Left lung (tissue), 10 donors: Measurements from ENCODE around the gene SEC24B. TPM values are rescaled to one million over a fixed set of nuclear protein-coding genes. Genes with fewer than 3 reads are reported as not detected.

Experiments used
- ATAC-seq: fragments of 200-7000 bp; cut with Tn5 transposase; one replicate; pipeline ENCODE4 v1.9.1; 2020; ENCODE audit warnings: moderate library complexity
- DNase-seq, 4 donors: peaks; one replicate each; pipeline ENCODE4 v3.0.0-alpha.2; 2013 to 2020
- H3K27ac ChIP-seq, 2 donors: fragments of 200-600 bp; sonication (generic) in 1 of 2; one replicate each; pipeline versions ENCODE4 v1.5.0 to v1.8.0; 2020 to 2021
- H3K27me3 ChIP-seq, 2 donors: fragments of 200-600 bp; sonication (generic) in 1 of 2; one replicate each; pipeline versions ENCODE4 v1.5.0 to v1.8.0; 2020 to 2021
- H3K36me3 ChIP-seq, 2 donors: fragments of 200-600 bp; sonication (generic) in 1 of 2; one replicate each; pipeline versions ENCODE4 v1.5.0 to v1.8.0; 2020 to 2021
- H3K4me1 ChIP-seq, 2 donors: fragments of 200-600 bp; one replicate each; pipeline ENCODE4 v1.8.0; 2021
- H3K4me3 ChIP-seq, 2 donors: fragments of 200-600 bp; sonication (generic) in 1 of 2; one replicate each; pipeline versions ENCODE4 v1.5.0 to v1.8.0; 2020 to 2021; ENCODE audit warnings: mild to moderate bottlenecking in 1 of 2
- H3K9me3 ChIP-seq, 2 donors: fragments of 200-600 bp; sonication (generic) in 1 of 2; one replicate each; pipeline versions ENCODE4 v1.5.0 to v1.8.0; 2020 to 2021
- intact Hi-C, 2 donors: fragments of 100-400 bp; cut with DNase I; formaldehyde crosslinking; loops; one replicate each; pipeline versions ENCODE4 v1.11.2 to v1.14.2; 2022
- polyA plus RNA-seq, 6 donors: library from polyadenylated mRNA; unstranded; fragments of 120-200 nt; gene quantifications; one replicate each; pipeline ENCODE4 v1.2.1, GENCODE V29; 2013; ENCODE audit not compliant: insufficient read length in 6 of 6
- total RNA-seq, 2 donors: library from RNA; stranded (reverse); fragmentation: NEBNext Ultra II Directional; extraction: Animal tissue kit (Norgen Biotek cat#: 25700); gene quantifications; one replicate each; pipeline ENCODE4 v1.2.1, GENCODE V29; 2021
- TF ChIP-seq, protein P1 (sequence below), 2 donors: fragments of 200-600 bp; sonication (generic) in 1 of 2; IDR thresholded peaks; one replicate each; pipeline versions ENCODE4 v1.5.0 to v1.8.0; 2021; ENCODE audit warnings: antibody characterized with exemption in 2 of 2
- donor health status: DM: no; HTN: yes; CAD: no.
- donor health status: DM: no; HTN: no; CAD: no.

The SEC24B gene
- total and polyA plus RNA-seq, 8 donors: 27.0 to 42.8 (median 37.2) TPM

DNA sequence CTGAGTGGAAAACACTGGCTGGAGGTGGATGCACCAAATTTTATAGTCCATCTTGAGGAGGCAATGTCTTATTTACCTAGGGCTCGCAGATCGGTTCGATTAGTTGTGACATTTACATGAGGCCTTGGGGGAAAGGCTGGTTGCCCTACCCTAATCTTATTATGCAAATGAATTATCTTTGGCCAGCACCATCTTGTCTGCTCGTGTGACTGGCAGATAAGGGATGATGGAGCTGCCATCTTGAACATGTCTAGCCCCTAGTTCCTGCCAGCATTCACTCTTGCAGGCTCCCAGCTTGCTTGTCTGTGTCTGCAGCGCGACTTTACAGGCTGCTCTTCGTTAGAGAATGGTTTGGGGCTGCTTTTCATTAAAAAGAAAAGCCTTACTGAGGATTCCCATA, 61.9 kb downstream of the SEC24B start:
- DNase-seq: no peak
- intact Hi-C loops: no loop called here
- H3K27ac ChIP-seq: no peak overlapping the region
- H3K9me3 ChIP-seq: no peaks in the 10 kb centered on the region
- H3K27me3 ChIP-seq: no peaks in the 10 kb centered on the region
- no peaks in the 10 kb centered on the region for H3K4me1 ChIP-seq
- H3K4me3 ChIP-seq: no peak overlapping the region
- no peak for ATAC-seq
- TF ChIP-seq, protein P1, sequence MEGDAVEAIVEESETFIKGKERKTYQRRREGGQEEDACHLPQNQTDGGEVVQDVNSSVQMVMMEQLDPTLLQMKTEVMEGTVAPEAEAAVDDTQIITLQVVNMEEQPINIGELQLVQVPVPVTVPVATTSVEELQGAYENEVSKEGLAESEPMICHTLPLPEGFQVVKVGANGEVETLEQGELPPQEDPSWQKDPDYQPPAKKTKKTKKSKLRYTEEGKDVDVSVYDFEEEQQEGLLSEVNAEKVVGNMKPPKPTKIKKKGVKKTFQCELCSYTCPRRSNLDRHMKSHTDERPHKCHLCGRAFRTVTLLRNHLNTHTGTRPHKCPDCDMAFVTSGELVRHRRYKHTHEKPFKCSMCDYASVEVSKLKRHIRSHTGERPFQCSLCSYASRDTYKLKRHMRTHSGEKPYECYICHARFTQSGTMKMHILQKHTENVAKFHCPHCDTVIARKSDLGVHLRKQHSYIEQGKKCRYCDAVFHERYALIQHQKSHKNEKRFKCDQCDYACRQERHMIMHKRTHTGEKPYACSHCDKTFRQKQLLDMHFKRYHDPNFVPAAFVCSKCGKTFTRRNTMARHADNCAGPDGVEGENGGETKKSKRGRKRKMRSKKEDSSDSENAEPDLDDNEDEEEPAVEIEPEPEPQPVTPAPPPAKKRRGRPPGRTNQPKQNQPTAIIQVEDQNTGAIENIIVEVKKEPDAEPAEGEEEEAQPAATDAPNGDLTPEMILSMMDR (IDR thresholded peaks at IDR 0.05): no peak
- H3K36me3 ChIP-seq: peaks cover 0 to 91% of the 10 kb centered on the region in 2 donors

DNA sequence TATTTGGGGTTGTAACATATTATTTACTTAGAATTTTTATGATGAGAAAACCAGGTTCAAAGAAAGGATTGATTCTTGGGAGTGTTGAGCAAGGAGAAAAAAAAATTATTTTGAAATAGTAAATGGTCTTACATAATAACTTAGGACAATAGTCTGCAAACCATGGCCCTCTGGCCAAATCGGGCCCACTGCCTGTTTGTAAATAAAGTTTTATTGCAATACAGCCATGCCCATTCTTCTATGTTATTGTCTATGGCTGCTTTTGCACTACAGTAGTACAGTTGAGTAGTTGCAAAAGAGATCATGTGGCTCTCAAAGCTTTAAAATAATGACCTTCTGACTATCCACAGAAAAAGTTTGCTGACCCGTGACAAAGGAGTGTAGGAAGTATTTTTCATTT, 63.3 kb downstream of the SEC24B start:
- Histone ChIP-seq H3K4me1 (no peaks in the 10 kb centered on the region), H3K36me3 (peaks cover 0 to 94% of the 10 kb centered on the region in 2 donors), H3K9me3 (no peaks in the 10 kb centered on the region), H3K27ac (no peak overlapping the region), H3K4me3 (no peak overlapping the region), H3K27me3 (no peaks in the 10 kb centered on the region)
- TF ChIP-seq, protein P1 (IDR thresholded peaks at IDR 0.05): no peak
- DNase-seq (no peak), ATAC-seq (no peak)
- intact Hi-C loops: no loop called here

DNA sequence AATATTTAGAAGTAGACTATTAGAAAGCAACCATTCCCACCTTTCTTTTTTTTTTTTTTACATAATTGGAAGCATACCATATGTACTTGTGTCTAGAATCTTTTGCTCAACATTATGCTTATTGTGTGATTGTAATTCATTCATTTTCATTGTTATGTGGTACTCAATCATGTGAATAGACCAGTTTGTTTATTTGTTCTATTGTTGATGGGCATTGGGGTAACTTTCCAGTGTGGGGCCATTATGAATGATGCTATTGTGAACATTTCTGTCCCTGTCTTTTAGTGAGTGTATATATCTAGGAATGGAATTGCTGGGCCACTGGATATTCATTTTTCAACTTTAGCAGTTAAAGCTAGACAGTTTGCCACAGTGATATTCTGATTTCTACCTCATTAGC, 63.9 kb downstream of the SEC24B start:
- ATAC-seq (no peak), DNase-seq (no peak)
- intact Hi-C loops: no loop called here
- TF ChIP-seq, protein P1 (IDR thresholded peaks at IDR 0.05): no peak
- H3K27me3 ChIP-seq: no peaks in the 10 kb centered on the region
- peaks cover 0 to 88% of the 10 kb centered on the region in 2 donors for H3K36me3 ChIP-seq
- no peak overlapping the region for H3K27ac ChIP-seq
- H3K4me3 ChIP-seq: no peak overlapping the region
- H3K4me1 ChIP-seq: no peaks in the 10 kb centered on the region
- H3K9me3 ChIP-seq: no peaks in the 10 kb centered on the region

DNA sequence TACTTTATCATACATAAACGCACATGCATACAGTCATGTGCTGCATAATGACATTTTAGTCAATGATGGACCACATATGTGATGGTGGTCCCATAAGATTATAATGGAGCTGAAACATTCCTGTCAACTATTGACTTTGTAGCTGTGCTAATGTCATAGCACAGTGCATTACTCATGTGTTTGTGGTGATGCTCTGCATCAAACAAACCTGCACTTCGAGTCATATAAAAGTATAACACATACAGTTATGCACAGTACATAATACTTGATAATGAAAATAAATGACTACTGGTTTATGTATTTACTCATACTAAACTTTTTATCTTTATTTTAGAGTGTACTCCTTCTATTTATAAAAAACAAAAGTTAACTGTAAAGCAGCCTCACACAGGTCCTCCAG, 65.9 kb downstream of the SEC24B start:
- H3K36me3 ChIP-seq: peaks cover 0 to 77% of the 10 kb centered on the region in 2 donors

DNA sequence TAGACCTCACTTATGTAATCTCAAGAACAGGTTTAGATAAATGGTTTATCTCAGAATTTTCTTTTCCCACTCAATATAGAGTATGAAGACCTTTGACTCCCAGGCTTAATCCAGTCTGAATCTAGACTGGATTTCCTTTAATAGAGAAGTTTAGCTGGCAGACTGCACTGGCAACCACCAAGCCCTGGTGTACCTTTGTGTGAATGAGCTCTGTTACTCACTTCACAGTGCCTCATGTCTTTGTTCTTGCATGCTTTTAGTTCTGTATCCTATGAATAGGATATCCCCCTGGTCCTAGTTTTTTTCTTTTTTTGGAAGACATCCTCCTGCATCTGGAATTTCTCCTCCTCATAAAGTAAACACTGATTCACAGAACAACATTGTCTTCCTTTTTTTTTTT, 73.3 kb downstream of the SEC24B start:
- no peaks in the 10 kb centered on the region for H3K4me1 ChIP-seq
- no peak overlapping the region for H3K4me3 ChIP-seq
- TF ChIP-seq, protein P1 (IDR thresholded peaks at IDR 0.05): no peak
- intact Hi-C loops: no loop called here
- DNase-seq (no peak), ATAC-seq (no peak)
- no peaks in the 10 kb centered on the region for H3K27me3 ChIP-seq
- peaks cover 0 to 62% of the 10 kb centered on the region in 2 donors for H3K36me3 ChIP-seq
- H3K9me3 ChIP-seq: no peaks in the 10 kb centered on the region
- H3K27ac ChIP-seq: no peak overlapping the region

More for the DNA sequence above, 65.9 kb downstream of the SEC24B start:
- no peaks in the 10 kb centered on the region for H3K4me1 ChIP-seq
- H3K4me3 ChIP-seq: no peak overlapping the region
- no peak overlapping the region for H3K27ac ChIP-seq
- ATAC-seq (no peak), DNase-seq (no peak)
- intact Hi-C loops: no loop called here
- TF ChIP-seq, protein P1 (IDR thresholded peaks at IDR 0.05): no peak
- H3K9me3 ChIP-seq: no peaks in the 10 kb centered on the region
- H3K27me3 ChIP-seq: no peaks in the 10 kb centered on the region
